TTC549 (cell line): ENCODE results near the gene MYO1C.

Experiments used
- FAIRE-seq: peaks from 2 replicates; lab custom pipeline; 2012; peaks lifted over from hg19 to GRCh38; lab: Jason Lieb, UNC

The MYO1C gene

GRCh38 chr17:1506649-1507267, 14.3 kb upstream of the MYO1C start:
- no peak for FAIRE-seq

GRCh38 chr17:1505586-1505985, 13.1 kb upstream of the MYO1C start:
- FAIRE-seq: no peak

- FAIRE-seq: no peak
Observed at GRCh38 chr17:1504866-1505265, 12.4 kb upstream of the MYO1C start.

- FAIRE-seq: no peak
Observed at GRCh38 chr17:1503699-1504098, 11.2 kb upstream of the MYO1C start.

- no peak for FAIRE-seq
Observed at GRCh38 chr17:1498869-1499268, 6.4 kb upstream of the MYO1C start.

- FAIRE-seq: no peak
Observed at GRCh38 chr17:1498233-1498632, 5.7 kb upstream of the MYO1C start.

GRCh38 chr17:1497831-1498230, 5.3 kb upstream of the MYO1C start:
- no peak for FAIRE-seq

GRCh38 chr17:1496869-1497268, 4.4 kb upstream of the MYO1C start:
- FAIRE-seq: no peak

- FAIRE-seq: no peak
Observed at GRCh38 chr17:1495265-1495989, 2.9 kb upstream of the MYO1C start.

- FAIRE-seq: no peak
Observed at GRCh38 chr17:1494736-1495253, 2.3 kb upstream of the MYO1C start.

GRCh38 chr17:1494203-1494602, 1.7 kb upstream of the MYO1C start:
- no peak for FAIRE-seq

- FAIRE-seq: no peak
Observed at GRCh38 chr17:1493291-1493980, 950 bp upstream of the MYO1C start.

GRCh38 chr17:1491443-1492248, 840 bp downstream of the MYO1C start:
- no peak for FAIRE-seq

- no peak for FAIRE-seq
Observed at GRCh38 chr17:1490643-1491442, 1.6 kb downstream of the MYO1C start.

- FAIRE-seq: no peak
Observed at GRCh38 chr17:1488826-1489270, 3.6 kb downstream of the MYO1C start.

GRCh38 chr17:1487939-1488825, 4.3 kb downstream of the MYO1C start:
- no peak for FAIRE-seq

- no peak for FAIRE-seq
Observed at GRCh38 chr17:1486802-1487695, 5.4 kb downstream of the MYO1C start.

GRCh38 chr17:1485423-1486376, 6.8 kb downstream of the MYO1C start:
- no peak for FAIRE-seq
